ENCODE measurements around the gene ATP1A2. TPM values are rescaled to one million over a fixed set of nuclear protein-coding genes. Genes with fewer than 3 reads are reported as not detected.

ATP1A2 gene
- total RNA-seq, 2 experiments from 2014 or later, result not detected

DNA sequence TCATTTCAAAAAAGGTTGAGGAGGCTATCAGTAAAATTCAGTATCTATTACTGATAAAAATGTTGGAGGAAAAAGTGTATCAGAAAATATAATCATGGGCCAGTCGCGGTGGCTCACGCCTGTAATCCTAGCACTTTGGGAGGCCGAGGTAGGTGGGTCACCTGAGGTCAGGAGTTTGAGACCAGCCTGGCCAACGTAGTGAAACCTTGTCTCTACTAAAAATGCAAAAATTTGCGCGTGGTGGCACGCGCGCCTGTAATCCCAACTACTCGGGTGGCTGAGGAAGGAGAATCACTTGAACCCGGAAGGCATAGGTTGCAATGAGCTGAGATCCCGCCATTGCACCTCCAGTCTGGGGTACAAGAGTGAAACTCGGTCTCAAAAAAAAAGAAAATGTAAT is 30.5 kb downstream of the ATP1A2 start:
- TF ChIP-seq, protein P1, sequence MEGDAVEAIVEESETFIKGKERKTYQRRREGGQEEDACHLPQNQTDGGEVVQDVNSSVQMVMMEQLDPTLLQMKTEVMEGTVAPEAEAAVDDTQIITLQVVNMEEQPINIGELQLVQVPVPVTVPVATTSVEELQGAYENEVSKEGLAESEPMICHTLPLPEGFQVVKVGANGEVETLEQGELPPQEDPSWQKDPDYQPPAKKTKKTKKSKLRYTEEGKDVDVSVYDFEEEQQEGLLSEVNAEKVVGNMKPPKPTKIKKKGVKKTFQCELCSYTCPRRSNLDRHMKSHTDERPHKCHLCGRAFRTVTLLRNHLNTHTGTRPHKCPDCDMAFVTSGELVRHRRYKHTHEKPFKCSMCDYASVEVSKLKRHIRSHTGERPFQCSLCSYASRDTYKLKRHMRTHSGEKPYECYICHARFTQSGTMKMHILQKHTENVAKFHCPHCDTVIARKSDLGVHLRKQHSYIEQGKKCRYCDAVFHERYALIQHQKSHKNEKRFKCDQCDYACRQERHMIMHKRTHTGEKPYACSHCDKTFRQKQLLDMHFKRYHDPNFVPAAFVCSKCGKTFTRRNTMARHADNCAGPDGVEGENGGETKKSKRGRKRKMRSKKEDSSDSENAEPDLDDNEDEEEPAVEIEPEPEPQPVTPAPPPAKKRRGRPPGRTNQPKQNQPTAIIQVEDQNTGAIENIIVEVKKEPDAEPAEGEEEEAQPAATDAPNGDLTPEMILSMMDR (IDR thresholded peaks at IDR 0.05), result no peak
- Mint-ChIP-seq H3K4me1 (ENCODE audit: low read depth) (no peaks in the 10 kb centered on the region), H3K36me3 (ENCODE audit: low read depth) (no peaks in the 10 kb centered on the region), H3K27ac (no peak overlapping the region), H3K9me3 (no peaks in the 10 kb centered on the region), H3K4me3 (no peak overlapping the region), H3K27me3 (peaks cover 8% of the 10 kb centered on the region)
- intact Hi-C loops (cut with micrococcal nuclease), result no loop called here
- ATAC-seq (no peak), DNase-seq (no peak)
- ChIA-PET CTCF (no interaction called here), POLR2A (no interaction called here)

DNA sequence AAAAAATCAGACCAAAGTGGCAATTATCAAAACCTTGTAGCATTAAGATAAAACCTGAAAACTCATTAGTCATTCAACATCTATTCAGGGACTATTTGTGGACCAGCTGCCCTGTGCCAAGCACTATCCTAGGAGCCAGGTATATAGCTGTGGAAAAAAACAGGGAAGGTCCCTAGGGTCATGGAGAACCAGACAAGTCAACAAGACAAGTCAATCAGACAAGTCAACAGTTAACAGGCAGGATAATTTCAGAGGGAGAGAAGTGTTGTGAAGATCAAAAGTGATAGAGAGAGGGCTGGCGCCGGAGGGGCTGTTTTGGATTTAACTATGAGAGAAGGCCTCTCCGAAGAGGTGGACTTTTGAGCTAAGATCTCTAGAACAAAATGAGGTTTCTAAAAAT is 32.6 kb downstream of the ATP1A2 start:
- TF ChIP-seq, protein P1 (IDR thresholded peaks at IDR 0.05), result no peak
- ChIA-PET CTCF (interaction anchor here (1.3 to 2.0 kb wide), 6 partner anchors 38 to 143 kb away, joined by 3 to 5 read pairs (median 4); no protein-coding TSS in a partner anchor), POLR2A (no interaction called here)
- Mint-ChIP-seq H3K27ac (no peak overlapping the region), H3K36me3 (ENCODE audit: low read depth) (no peaks in the 10 kb centered on the region), H3K4me3 (no peak overlapping the region), H3K27me3 (peaks cover 4% of the 10 kb centered on the region), H3K9me3 (no peaks in the 10 kb centered on the region), H3K4me1 (ENCODE audit: low read depth) (no peaks in the 10 kb centered on the region)
- ATAC-seq (no peak), DNase-seq (no peak)
- intact Hi-C loops (cut with micrococcal nuclease), result no loop called here

DNA sequence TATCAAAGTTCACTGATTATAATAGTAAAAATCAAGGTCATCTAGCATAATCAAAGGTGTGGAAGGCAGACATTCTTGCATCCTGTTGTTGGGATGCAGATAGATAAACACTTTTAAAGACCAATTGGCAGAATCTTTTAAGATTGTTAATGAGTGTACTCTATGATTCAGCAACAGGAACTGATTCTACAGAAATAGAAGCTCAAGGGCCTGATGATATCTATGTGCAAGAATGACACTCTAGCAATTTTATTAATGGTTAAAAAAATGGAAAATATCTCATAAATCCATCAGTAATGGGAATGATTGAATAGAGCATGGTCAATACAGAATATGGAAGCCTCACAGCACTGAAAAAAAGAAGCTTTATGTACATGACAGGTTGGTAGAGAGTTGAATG is 33.7 kb downstream of the ATP1A2 start:
- no peak for ATAC-seq
- H3K27ac Mint-ChIP-seq, result no peak overlapping the region
- intact Hi-C loops (cut with micrococcal nuclease), result no loop called here
- peaks cover 4% of the 10 kb centered on the region for H3K27me3 Mint-ChIP-seq
- POLR2A ChIA-PET, result no interaction called here
- TF ChIP-seq, protein P1 (IDR thresholded peaks at IDR 0.05), result no peak
- CTCF ChIA-PET, result interaction anchor here (1.4 to 2.5 kb wide), 5 partner anchors 40 to 142 kb away, joined by 3 to 8 read pairs (median 3); no protein-coding TSS in a partner anchor
- no peaks in the 10 kb centered on the region for H3K36me3 Mint-ChIP-seq (ENCODE audit: low read depth)
- H3K4me3 Mint-ChIP-seq, result no peak overlapping the region
- DNase-seq, result no peak
- H3K4me1 Mint-ChIP-seq (ENCODE audit: low read depth), result no peaks in the 10 kb centered on the region
- H3K9me3 Mint-ChIP-seq, result no peaks in the 10 kb centered on the region

DNA sequence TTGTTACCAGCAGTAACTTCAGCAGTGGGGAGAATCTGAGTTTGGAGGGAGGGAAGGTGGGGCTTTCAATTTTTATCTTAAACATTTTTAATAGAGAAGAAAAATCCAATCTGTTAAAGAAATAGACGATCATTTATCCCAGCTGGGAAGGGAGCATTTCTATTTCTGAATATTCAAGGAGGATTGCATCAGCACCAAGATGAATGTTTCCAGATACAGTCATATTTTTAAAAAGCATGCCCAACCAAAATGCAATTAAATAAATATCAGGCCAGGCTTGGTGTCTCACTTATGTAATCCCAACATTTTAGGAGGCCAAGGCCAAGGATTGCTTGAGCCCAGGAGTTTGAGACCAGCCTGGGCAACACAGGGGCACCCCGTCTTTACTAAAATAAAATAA is 34.2 kb downstream of the ATP1A2 start:
- Mint-ChIP-seq H3K4me3 (no peak overlapping the region), H3K27me3 (no peaks in the 10 kb centered on the region), H3K36me3 (ENCODE audit: low read depth) (no peaks in the 10 kb centered on the region), H3K9me3 (no peaks in the 10 kb centered on the region), H3K4me1 (ENCODE audit: low read depth) (no peaks in the 10 kb centered on the region), H3K27ac (no peak overlapping the region)
- no peak for ATAC-seq
- no peak for DNase-seq
- TF ChIP-seq, protein P1 (IDR thresholded peaks at IDR 0.05), result no peak
- intact Hi-C loops (cut with micrococcal nuclease), result no loop called here
- POLR2A ChIA-PET, result no interaction called here
- CTCF ChIA-PET, result interaction anchor here (1.4 to 2.5 kb wide), 4 partner anchors 40 to 142 kb away, joined by 3 to 8 read pairs (median 4); no protein-coding TSS in a partner anchor

DNA sequence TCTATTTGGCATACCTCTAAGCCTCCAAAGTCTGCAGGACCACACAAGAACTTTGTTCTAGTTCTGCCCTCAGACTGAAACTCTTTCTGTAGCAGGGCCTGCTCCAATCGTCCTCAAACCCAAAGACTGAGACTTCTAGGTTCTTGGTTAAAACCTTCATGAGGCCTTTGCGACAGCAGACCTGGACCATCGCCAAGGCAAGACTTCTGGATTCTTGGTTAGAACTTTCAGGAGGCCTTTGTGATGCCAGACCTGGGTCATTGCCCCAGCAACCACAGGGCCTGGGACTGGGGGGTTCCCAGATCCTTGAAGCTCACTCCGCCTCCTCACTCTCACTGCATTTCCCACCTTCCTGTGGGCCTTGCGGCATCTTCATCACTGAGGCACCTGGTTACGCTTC is 35.7 kb downstream of the ATP1A2 start, which contains the start of gene ATP1A4:
Gene ATP1A4 (plus strand): TSS at position 301 of the 400 bp plus-strand sequence. CDS start 438 bp downstream, outside the sequence.
- POLR2A ChIA-PET, result no interaction called here
- no peak for ATAC-seq
- no peaks in the 10 kb centered on the region for H3K4me1 Mint-ChIP-seq (ENCODE audit: low read depth)
- H3K36me3 Mint-ChIP-seq (ENCODE audit: low read depth), result no peaks in the 10 kb centered on the region
- intact Hi-C loops (cut with micrococcal nuclease), result no loop called here
- H3K4me3 Mint-ChIP-seq, result no peak within 1 kb of the TSS
- no peaks in the 10 kb centered on the region for H3K9me3 Mint-ChIP-seq
- TF ChIP-seq, protein P1 (IDR thresholded peaks at IDR 0.05), result no peak
- no peak for DNase-seq
- peaks cover 3% of the 10 kb centered on the region for H3K27me3 Mint-ChIP-seq
- H3K27ac Mint-ChIP-seq, result no peak within 1 kb of the TSS
- CTCF ChIA-PET, result interaction anchor here (1.3 to 2.5 kb wide), 2 partner anchors 66 to 140 kb away, joined by 3 to 8 read pairs; no protein-coding TSS in a partner anchor

All from activated CD8-positive, alpha-beta T cell treated with anti-CD3 and anti-CD28 coated beads for 36 hours (primary cell).